ENCODE measurements around the gene MEI4.
"Not testable (repeated sequence)": the region's sequence is repeated elsewhere in the genome, so short reads cannot be mapped to it uniquely, and the experiment has no call there.

MEI4 gene

DNA sequence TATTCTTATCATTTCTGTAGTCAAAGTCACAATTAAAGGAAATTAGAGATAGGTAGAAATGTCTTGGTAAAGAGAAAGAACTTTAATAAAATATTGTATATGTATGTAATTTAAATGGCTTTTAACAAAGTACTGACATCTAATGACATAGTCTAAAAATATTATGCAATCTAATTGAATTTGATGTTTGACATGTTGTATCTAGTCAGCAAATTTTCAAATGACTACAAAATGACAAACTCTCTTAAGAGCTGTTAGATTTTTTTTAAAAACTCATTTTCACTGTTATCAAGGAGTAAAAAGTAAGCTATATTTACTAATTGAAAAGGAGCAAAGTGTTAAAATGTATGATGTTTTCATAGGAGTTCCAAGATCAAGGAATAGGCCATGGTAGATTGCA lies 176.9 kb downstream of the MEI4 start:
- H3K4me1 ChIP-seq (ENCODE audit: low read depth, poor library complexity, severe bottlenecking): no peaks in the 10 kb centered on the region
- H3K36me3 ChIP-seq (ENCODE audit: insufficient read depth): no peaks in the 10 kb centered on the region
- H3K27ac ChIP-seq: no peak overlapping the region
- H3K27me3 ChIP-seq (ENCODE audit: insufficient read depth, low read depth): no peaks in the 10 kb centered on the region
- no peak overlapping the region for H3K4me2 ChIP-seq
- no peak overlapping the region for H3K4me3 ChIP-seq (IDR thresholded peaks at IDR 0.05; ENCODE audit: insufficient read depth, low read depth, low read length)
- TF ChIP-seq, protein P1, sequence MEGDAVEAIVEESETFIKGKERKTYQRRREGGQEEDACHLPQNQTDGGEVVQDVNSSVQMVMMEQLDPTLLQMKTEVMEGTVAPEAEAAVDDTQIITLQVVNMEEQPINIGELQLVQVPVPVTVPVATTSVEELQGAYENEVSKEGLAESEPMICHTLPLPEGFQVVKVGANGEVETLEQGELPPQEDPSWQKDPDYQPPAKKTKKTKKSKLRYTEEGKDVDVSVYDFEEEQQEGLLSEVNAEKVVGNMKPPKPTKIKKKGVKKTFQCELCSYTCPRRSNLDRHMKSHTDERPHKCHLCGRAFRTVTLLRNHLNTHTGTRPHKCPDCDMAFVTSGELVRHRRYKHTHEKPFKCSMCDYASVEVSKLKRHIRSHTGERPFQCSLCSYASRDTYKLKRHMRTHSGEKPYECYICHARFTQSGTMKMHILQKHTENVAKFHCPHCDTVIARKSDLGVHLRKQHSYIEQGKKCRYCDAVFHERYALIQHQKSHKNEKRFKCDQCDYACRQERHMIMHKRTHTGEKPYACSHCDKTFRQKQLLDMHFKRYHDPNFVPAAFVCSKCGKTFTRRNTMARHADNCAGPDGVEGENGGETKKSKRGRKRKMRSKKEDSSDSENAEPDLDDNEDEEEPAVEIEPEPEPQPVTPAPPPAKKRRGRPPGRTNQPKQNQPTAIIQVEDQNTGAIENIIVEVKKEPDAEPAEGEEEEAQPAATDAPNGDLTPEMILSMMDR (conservative IDR thresholded peaks at IDR 0.05; ENCODE audit: low read depth, low read length): no peak
- no peaks in the 10 kb centered on the region for H3K79me2 ChIP-seq (ENCODE audit: insufficient read depth, low read depth)
- H2AFZ ChIP-seq (ENCODE audit: low read depth): no peak overlapping the region
- no peak overlapping the region for H3K9ac ChIP-seq
- H4K20me1 ChIP-seq (ENCODE audit: insufficient read depth): no peaks in the 10 kb centered on the region

DNA sequence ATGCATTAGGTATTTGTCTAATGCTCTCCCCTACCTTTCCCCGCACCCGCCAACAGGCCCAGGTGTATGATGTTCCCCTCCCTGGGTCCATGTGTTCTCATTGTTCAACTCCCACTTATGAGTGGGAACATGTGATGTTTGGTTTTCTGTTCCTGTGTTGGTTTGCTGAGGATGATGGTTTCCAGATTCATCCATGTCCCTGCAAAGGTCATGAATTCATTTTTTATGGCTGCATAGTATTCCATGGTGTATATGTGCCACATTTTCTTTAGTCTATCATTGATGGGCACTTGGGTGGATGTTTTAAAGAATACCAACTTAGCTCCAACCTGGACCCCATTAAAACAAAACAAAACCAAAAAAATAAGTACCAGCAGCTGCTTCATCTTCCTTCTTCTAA lies 180.9 kb downstream of the MEI4 start:
- not testable (repeated sequence) for H4K20me1 ChIP-seq (ENCODE audit: insufficient read depth); H3K27ac ChIP-seq; H3K9ac ChIP-seq; H3K4me2 ChIP-seq; H2AFZ ChIP-seq (ENCODE audit: low read depth); H3K4me1 ChIP-seq (ENCODE audit: low read depth, poor library complexity, severe bottlenecking); H3K4me3 ChIP-seq (IDR thresholded peaks at IDR 0.05; ENCODE audit: insufficient read depth, low read depth, low read length); H3K27me3 ChIP-seq (ENCODE audit: insufficient read depth, low read depth); H3K36me3 ChIP-seq (ENCODE audit: insufficient read depth); H3K79me2 ChIP-seq (ENCODE audit: insufficient read depth, low read depth)

DNA sequence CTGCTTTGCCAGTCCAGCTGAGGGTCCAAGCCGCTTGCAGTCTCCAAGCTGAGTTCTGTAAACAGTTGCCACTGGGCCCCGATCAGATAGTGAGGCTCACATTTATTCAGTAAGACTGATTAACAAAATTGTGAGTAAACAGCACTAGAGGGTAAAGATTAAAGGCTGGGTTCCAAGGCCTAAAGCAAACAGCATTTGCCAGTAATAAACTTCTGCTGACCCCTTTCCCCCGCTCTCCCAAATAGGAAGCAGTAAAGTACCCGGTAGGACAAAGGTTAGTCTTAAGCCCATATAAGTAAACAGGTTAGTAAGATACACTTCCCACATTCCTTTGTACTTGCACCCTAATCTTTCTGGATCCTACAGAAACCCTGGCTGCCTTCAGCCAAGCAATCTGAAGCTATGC lies 181.8 kb downstream of the MEI4 start:
- TF ChIP-seq, protein P1 (conservative IDR thresholded peaks at IDR 0.05; ENCODE audit: low read depth, low read length): no peak
- H3K4me1 ChIP-seq (ENCODE audit: low read depth, poor library complexity, severe bottlenecking): no peaks in the 10 kb centered on the region
- no peak overlapping the region for H3K27ac ChIP-seq
- H3K27me3 ChIP-seq (ENCODE audit: insufficient read depth, low read depth): no peaks in the 10 kb centered on the region
- H3K4me3 ChIP-seq (IDR thresholded peaks at IDR 0.05; ENCODE audit: insufficient read depth, low read depth, low read length): no peak overlapping the region
- no peaks in the 10 kb centered on the region for H3K79me2 ChIP-seq (ENCODE audit: insufficient read depth, low read depth)
- no peaks in the 10 kb centered on the region for H3K36me3 ChIP-seq (ENCODE audit: insufficient read depth)
- H3K9ac ChIP-seq: no peak overlapping the region
- no peak overlapping the region for H3K4me2 ChIP-seq
- no peaks in the 10 kb centered on the region for H4K20me1 ChIP-seq (ENCODE audit: insufficient read depth)
- no peak overlapping the region for H2AFZ ChIP-seq (ENCODE audit: low read depth)

DNA sequence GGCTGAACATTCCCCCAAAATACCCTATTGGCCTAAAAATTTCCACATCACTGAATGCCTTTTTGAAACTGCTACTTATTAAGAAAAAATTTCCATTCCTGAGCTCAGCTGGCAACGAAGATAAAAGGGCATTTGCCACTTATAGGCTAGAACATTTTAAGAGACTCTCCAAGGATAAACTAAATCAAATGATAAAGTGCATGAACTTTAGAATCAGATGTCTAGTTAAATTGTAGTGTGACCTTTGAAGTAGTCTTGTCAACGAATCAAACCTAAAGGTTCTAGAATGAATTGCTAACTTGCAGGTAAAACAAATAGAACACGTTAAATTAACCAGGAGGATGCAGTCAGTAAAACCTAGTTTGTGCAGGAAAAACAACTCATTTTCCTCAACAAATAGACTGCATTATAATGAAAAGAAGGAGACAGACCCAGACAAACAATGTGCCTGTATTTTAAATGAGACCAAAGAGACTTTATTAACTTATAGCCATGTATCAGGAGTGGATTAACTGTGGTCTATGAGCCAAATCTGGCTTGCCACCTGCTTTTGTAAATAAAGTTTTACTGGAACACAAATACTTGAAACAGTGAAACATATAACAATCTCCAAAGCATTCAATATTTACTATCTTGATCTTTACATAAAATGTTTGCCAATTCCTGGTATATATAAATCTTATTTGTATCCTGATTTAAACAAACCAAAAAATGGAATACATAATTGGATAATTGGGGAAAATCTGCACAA lies 184.4 kb downstream of the MEI4 start:
- H3K4me1 ChIP-seq (ENCODE audit: low read depth, poor library complexity, severe bottlenecking): no peaks in the 10 kb centered on the region
- H3K27ac ChIP-seq: no peak overlapping the region
- H3K9ac ChIP-seq: no peak overlapping the region
- H3K4me3 ChIP-seq (IDR thresholded peaks at IDR 0.05; ENCODE audit: insufficient read depth, low read depth, low read length): no peak overlapping the region
- H4K20me1 ChIP-seq (ENCODE audit: insufficient read depth): no peaks in the 10 kb centered on the region
- no peaks in the 10 kb centered on the region for H3K27me3 ChIP-seq (ENCODE audit: insufficient read depth, low read depth)
- TF ChIP-seq, protein P1 (conservative IDR thresholded peaks at IDR 0.05; ENCODE audit: low read depth, low read length): no peak
- no peak overlapping the region for H2AFZ ChIP-seq (ENCODE audit: low read depth)
- no peaks in the 10 kb centered on the region for H3K36me3 ChIP-seq (ENCODE audit: insufficient read depth)
- H3K79me2 ChIP-seq (ENCODE audit: insufficient read depth, low read depth): no peaks in the 10 kb centered on the region
- no peak overlapping the region for H3K4me2 ChIP-seq

DNA sequence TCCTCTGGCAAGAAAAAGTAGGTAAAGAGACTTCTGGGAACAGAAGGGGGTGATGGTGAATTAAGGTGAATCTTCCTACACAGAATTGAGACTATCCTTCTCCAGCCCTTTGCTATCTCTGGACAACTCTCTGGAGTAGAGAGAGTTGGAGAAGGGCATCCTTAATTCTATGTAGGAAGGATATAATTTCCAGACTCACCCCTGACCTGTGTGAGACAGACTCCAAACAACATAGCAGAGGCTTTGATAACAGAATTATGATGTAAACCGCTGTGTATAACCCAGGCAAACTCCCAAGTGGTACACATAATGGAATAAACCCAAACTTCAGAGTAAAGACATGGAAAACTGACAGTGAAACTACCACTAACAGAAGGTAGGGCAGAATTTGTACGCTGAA lies 186.5 kb downstream of the MEI4 start:
- H3K27me3 ChIP-seq (ENCODE audit: insufficient read depth, low read depth): no peaks in the 10 kb centered on the region
- no peaks in the 10 kb centered on the region for H3K36me3 ChIP-seq (ENCODE audit: insufficient read depth)
- H3K79me2 ChIP-seq (ENCODE audit: insufficient read depth, low read depth): no peaks in the 10 kb centered on the region
- H3K4me2 ChIP-seq: no peak overlapping the region
- H3K4me1 ChIP-seq (ENCODE audit: low read depth, poor library complexity, severe bottlenecking): no peaks in the 10 kb centered on the region
- H3K9ac ChIP-seq: no peak overlapping the region
- no peak overlapping the region for H2AFZ ChIP-seq (ENCODE audit: low read depth)
- H4K20me1 ChIP-seq (ENCODE audit: insufficient read depth): no peaks in the 10 kb centered on the region
- TF ChIP-seq, protein P1 (conservative IDR thresholded peaks at IDR 0.05; ENCODE audit: low read depth, low read length): no peak
- H3K4me3 ChIP-seq (IDR thresholded peaks at IDR 0.05; ENCODE audit: insufficient read depth, low read depth, low read length): no peak overlapping the region
- H3K27ac ChIP-seq: no peak overlapping the region
